ENCODE data around the gene KPNB1. TPM values are rescaled to one million over a fixed set of nuclear protein-coding genes. Genes with fewer than 3 reads are reported as not detected.

KPNB1 gene
- total RNA-seq, 1 donor from 2014 or later: 350 TPM

DNA sequence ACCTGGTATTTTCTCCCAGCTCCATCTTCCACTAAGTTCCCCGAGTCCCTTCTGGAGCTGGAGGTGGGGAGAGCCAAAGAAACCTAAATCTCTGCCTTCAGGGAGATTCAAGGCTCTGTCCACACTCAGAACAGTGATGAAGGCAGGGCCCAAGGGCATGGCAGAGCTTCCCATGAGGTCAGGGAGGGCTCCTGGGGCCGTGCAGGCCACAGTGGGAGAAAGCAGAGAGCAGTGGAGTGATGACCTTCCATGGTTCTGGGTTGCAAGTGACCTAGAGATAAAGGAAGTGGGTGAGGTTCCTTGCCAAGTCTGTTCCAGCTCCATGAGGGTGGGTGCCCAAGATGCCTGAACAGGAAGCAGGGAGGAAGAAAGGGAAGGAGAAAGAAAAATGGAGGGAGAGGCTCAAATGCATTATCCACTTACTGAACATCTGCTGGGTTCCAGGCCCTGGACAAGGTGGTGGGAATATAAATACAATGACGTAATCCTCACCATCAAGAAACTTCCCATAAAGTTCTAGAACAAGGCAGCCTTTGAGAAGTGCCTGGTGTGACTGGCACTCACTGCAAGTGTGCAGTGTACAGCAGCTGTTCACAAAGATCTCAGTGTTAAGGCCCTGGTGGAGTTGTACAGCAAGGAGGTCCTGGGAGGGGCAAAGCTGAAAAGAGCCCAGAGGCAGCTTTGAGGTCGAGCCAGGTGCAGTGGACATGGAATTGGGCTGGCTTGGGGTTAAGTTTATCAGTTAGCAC, 57.5 kb downstream of the KPNB1 start:
- TF ChIP-seq, protein P1, sequence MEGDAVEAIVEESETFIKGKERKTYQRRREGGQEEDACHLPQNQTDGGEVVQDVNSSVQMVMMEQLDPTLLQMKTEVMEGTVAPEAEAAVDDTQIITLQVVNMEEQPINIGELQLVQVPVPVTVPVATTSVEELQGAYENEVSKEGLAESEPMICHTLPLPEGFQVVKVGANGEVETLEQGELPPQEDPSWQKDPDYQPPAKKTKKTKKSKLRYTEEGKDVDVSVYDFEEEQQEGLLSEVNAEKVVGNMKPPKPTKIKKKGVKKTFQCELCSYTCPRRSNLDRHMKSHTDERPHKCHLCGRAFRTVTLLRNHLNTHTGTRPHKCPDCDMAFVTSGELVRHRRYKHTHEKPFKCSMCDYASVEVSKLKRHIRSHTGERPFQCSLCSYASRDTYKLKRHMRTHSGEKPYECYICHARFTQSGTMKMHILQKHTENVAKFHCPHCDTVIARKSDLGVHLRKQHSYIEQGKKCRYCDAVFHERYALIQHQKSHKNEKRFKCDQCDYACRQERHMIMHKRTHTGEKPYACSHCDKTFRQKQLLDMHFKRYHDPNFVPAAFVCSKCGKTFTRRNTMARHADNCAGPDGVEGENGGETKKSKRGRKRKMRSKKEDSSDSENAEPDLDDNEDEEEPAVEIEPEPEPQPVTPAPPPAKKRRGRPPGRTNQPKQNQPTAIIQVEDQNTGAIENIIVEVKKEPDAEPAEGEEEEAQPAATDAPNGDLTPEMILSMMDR (IDR thresholded peaks at IDR 0.05; ENCODE audit: partially characterized antibody, unreplicated experiment): no peak
- H3K27me3 Mint-ChIP-seq (ENCODE audit: unreplicated experiment): peaks cover 21% of the 10 kb centered on the region
- peaks cover 6% of the 10 kb centered on the region for H3K9me3 Mint-ChIP-seq (ENCODE audit: unreplicated experiment)
- H3K27ac Mint-ChIP-seq (ENCODE audit: unreplicated experiment): no peak overlapping the region
- no peak for DNase-seq
- no peak overlapping the region for H3K4me3 Mint-ChIP-seq (ENCODE audit: unreplicated experiment)
- peaks cover 6% of the 10 kb centered on the region for H3K4me1 Mint-ChIP-seq (ENCODE audit: low read depth, unreplicated experiment)
- peaks cover 7% of the 10 kb centered on the region for H3K36me3 Mint-ChIP-seq (ENCODE audit: unreplicated experiment)

DNA sequence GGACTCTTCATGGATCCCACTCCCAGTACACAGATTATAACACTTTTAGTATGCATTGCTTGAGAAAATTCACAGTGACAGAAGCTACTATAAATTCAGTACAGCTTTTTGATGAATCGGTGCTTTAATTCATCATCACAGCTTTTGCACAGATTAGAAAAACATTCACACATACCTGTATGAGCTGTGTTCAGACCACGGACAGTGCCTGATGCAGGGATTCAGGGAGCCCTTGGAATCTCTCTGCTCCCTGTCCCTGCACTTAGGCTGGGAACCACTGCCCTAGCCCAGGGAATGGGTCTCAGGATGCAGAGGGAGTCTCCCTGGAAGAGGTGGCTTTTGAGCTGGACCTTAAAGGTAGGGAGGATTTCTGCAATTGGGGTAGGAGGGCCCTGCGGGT, 58.2 kb downstream of the KPNB1 start:
- TF ChIP-seq, protein P1 (IDR thresholded peaks at IDR 0.05; ENCODE audit: partially characterized antibody, unreplicated experiment): no peak
- H3K27ac Mint-ChIP-seq (ENCODE audit: unreplicated experiment): no peak overlapping the region
- DNase-seq: no peak
- H3K4me3 Mint-ChIP-seq (ENCODE audit: unreplicated experiment): no peak overlapping the region
- H3K4me1 Mint-ChIP-seq (ENCODE audit: low read depth, unreplicated experiment): peaks cover 6% of the 10 kb centered on the region
- peaks cover 6% of the 10 kb centered on the region for H3K9me3 Mint-ChIP-seq (ENCODE audit: unreplicated experiment)
- peaks cover 7% of the 10 kb centered on the region for H3K36me3 Mint-ChIP-seq (ENCODE audit: unreplicated experiment)
- peaks cover 21% of the 10 kb centered on the region for H3K27me3 Mint-ChIP-seq (ENCODE audit: unreplicated experiment)

DNA sequence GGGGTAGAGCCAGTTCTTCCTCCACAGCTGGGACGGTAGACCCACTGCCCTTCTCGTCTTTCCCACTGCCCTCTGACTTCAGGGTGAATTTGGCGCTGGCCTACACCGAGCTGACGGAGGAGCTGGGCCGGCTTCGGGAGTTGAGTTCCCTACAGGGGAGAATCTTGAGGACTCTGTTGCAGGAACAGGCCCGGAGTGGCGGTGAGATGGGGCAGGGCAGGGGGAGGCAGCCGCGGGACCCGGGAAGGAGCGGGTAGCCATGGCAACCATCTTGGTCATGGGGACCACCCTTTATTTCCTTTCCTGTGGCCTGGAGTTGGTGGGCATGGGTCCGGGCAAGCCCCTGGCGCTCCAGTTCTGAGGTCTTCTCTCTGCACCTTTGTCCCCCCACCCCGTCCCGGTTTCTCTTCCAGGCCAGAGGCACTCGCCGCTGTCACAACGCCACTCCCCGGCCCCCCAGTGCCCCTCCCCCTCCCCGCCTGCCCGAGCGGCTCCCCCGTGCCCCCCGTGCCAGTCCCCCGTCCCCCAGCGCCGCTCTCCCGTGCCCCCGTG, 58.7 kb downstream of the KPNB1 start:
- Mint-ChIP-seq H3K27ac (ENCODE audit: unreplicated experiment) (no peak overlapping the region), H3K4me3 (ENCODE audit: unreplicated experiment) (no peak overlapping the region), H3K27me3 (ENCODE audit: unreplicated experiment) (peaks cover 21% of the 10 kb centered on the region), H3K4me1 (ENCODE audit: low read depth, unreplicated experiment) (peaks cover 6% of the 10 kb centered on the region), H3K36me3 (ENCODE audit: unreplicated experiment) (peaks cover 7% of the 10 kb centered on the region), H3K9me3 (ENCODE audit: unreplicated experiment) (peaks cover 6% of the 10 kb centered on the region)
- TF ChIP-seq, protein P1 (IDR thresholded peaks at IDR 0.05; ENCODE audit: partially characterized antibody, unreplicated experiment): no peak
- DNase-seq: no peak

DNA sequence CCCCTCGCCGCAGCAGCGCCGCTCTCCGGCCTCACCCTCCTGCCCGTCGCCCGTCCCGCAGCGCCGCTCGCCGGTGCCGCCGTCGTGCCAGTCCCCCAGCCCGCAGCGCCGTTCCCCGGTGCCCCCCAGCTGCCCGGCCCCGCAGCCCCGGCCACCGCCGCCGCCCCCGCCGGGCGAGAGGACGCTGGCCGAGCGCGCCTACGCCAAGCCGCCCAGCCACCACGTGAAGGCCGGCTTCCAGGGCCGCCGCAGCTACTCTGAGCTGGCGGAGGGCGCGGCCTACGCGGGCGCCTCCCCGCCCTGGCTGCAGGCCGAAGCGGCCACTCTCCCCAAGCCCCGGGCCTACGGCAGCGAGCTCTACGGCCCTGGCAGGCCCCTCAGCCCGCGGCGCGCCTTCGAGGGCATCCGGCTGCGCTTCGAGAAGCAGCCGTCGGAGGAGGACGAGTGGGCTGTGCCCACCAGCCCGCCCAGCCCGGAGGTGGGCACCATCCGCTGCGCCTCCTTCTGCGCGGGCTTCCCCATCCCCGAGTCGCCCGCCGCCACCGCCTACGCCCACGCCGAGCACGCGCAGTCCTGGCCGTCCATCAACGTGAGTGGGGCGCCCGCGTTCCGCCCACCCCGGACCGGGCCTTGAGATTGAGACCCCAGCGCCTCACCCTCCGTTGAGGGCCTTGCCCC, 59.3 kb downstream of the KPNB1 start:
- H3K27ac Mint-ChIP-seq (ENCODE audit: unreplicated experiment): no peak overlapping the region

More for the DNA sequence above, 59.3 kb downstream of the KPNB1 start:
- DNase-seq: peak; percentile 65
- peaks cover 8% of the 10 kb centered on the region for H3K9me3 Mint-ChIP-seq (ENCODE audit: unreplicated experiment)
- H3K4me3 Mint-ChIP-seq (ENCODE audit: unreplicated experiment): no peak overlapping the region
- TF ChIP-seq, protein P1 (IDR thresholded peaks at IDR 0.05; ENCODE audit: partially characterized antibody, unreplicated experiment): no peak
- H3K27me3 Mint-ChIP-seq (ENCODE audit: unreplicated experiment): peaks cover 21% of the 10 kb centered on the region
- H3K4me1 Mint-ChIP-seq (ENCODE audit: low read depth, unreplicated experiment): peaks cover 7% of the 10 kb centered on the region
- H3K36me3 Mint-ChIP-seq (ENCODE audit: unreplicated experiment): peaks cover 7% of the 10 kb centered on the region

Data from glutamatergic neuron (in vitro differentiated cells).